ENCODE data around the gene LHCGR.
"Not testable (repeated sequence)": the region's sequence is repeated elsewhere in the genome, so short reads cannot be mapped to it uniquely, and the experiment has no call there.

The LHCGR gene

DNA sequence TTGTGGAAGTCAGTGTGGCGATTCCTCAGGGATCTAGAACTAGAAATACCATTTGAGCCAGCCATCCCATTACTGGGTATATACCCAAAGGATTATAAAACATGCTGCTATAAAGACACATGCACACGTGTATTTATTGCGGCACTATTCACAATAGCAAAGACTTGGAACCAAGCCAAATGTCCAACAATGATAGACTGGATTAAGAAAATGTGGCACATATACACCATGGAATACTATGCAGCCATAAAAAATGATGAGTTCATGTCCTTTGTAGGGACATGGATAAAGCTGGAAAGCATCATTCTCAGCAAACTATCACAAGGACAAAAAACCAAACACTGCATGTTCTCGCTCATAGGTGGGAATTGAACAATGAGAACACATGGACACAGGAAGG lies 16.3 kb downstream of the LHCGR start:
- not testable (repeated sequence) for DNase-seq (ENCODE audit: low read depth)

DNA sequence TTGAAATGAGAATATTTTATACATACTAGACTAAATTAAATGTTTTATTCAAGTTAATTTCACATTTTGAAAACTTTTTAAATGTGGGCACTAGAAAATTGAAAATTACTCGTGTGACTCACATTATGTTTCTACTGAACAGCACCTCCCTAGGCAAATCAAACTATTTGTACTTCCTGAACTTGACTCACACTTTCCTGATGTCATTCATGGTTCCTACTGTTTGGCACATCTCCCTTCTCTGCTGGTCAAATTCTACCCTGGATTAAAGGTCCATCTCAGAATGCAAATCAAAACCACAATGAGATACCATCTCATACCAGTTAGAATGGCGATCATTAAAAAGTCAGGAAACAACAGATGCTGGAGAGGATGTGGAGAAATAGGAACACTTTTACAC lies 16.7 kb downstream of the LHCGR start:
- peak; percentile 73 for DNase-seq (ENCODE audit: low read depth)

DNA sequence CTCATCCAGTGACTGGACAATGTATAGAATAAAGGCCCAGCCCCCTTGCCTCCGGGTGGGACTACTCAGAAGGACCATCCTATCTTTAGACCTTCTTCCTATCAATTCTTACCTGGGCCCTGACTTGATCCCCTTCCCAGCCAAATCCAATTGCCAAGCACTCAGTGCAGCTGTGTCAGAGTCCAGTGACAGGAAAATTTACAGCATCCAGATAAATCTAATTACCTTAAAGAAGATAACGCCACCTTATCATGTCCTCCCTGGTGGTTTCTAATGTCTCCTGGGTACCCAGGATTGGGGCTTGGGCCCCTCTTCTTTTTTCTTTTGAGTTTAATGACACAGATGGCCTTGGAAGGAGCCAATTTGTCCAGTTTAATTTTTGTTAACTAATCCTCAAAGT lies 19.3 kb downstream of the LHCGR start:
- DNase-seq (ENCODE audit: low read depth), result no peak

DNA sequence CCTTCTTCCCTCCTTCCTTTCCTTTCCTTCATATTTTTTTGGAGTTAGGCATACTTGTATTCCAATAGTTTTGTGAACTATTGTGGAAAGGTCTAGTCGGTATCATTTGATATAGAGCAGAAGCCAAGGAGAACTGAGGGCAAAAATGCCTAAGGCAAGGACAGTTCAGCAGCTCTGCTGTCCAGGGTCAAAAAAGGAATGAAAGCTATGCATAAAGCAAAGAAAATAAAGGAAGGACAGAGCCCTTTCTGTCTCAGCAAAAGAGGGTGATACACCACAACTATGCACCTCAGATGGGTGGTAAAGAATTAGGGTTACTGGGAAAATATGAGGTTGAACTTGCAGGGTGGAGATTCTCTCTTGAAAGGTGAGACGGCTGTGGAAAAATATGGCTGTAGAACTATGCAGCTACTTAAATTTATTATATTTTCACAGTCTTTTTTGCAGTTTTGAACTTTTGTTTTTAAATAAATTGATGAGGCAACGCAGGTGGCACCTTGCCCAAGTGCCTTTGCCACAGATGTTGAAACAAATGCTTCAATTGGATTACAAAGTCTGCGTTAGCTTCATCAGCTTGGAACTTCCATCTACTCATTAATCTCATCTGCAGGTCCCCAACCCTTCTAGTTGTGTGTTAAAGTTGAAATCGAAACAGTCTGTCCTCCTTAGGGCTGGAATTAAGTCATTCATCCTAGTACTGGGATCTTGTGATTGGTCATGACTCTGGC lies 20.8 kb downstream of the LHCGR start:
- DNase-seq (ENCODE audit: low read depth), result peak; percentile 23

DNA sequence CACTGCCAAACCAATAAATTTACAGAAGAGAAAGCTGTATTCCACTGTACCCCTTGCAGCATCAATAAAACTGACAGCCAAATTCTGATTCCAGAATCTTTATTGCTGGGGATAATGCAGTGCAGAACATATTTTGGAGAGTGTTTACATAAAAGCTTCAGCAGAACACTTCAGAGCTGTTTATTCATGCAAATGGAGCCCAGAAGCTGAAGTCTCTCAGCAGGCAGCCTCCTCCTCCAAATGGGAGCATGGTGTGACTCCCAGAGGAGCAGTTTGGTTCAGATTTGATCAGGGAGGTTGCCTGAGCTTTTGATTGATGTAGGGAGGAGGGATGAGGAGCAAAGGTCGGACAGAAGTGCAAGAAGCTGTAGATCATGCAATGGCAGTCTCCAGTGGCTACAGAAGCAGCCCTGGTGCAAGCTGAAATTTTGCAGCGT lies 22.4 kb downstream of the LHCGR start:
- no peak for DNase-seq (ENCODE audit: low read depth)

DNA sequence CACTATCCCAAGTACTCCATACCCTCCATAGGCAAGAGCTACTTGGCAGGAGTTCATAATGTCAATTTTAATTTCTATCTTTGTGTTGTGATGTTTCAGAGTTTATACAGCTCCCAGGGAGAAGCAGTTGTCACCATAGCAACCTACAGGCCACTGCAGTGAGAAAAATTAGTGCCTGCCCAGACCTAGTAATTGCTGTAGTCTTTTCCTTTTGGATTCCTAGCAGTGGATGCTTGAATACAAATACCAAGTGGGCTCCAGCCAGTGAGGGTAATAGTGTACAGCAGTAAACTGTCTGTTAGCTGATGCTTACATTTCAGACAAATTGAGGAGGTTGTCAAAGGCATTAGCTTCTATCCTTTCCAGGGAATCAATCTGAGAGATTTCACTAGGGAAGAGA lies 26.7 kb downstream of the LHCGR start:
- DNase-seq (ENCODE audit: low read depth), result no peak

DNA sequence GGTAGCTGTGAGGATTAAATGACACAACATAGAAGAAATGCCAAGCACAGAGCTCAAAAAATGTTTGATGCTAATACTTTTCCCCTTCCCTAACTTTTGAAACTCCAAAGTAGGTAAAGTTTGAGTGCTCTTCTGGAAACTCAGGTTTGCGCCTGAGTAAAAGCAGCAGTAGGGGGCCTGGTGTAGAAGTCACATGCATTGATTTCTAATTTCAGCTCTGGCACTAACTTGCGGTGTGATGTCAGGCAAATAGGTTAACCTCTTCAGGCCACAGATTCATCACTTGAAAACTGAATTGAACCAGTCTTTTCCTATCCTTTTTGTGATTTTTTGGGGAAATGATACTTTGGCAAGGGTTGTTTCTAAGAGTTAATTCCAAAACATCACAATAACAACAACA lies 27.2 kb downstream of the LHCGR start:
- DNase-seq (ENCODE audit: low read depth), result no peak

DNA sequence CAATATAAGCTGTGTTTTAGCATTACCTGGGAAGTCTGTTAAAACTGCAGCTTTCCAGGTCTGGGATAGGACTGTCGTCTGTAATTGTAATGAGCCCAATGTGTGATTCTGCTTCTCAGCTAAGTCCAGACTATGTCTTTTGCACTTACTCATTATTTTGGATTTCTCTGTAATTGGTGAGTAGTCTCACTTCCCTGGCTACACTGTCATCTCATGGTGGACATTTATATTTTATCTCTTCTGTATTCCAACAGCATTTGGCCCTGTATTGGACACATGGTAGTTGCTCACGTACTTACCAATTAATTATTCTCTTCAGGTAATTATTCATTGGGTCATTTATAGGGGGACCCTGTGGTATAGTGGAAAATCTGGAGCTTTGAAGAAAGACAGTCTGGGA lies 28.0 kb downstream of the LHCGR start:
- DNase-seq (ENCODE audit: low read depth), result peak; percentile 15

DNA sequence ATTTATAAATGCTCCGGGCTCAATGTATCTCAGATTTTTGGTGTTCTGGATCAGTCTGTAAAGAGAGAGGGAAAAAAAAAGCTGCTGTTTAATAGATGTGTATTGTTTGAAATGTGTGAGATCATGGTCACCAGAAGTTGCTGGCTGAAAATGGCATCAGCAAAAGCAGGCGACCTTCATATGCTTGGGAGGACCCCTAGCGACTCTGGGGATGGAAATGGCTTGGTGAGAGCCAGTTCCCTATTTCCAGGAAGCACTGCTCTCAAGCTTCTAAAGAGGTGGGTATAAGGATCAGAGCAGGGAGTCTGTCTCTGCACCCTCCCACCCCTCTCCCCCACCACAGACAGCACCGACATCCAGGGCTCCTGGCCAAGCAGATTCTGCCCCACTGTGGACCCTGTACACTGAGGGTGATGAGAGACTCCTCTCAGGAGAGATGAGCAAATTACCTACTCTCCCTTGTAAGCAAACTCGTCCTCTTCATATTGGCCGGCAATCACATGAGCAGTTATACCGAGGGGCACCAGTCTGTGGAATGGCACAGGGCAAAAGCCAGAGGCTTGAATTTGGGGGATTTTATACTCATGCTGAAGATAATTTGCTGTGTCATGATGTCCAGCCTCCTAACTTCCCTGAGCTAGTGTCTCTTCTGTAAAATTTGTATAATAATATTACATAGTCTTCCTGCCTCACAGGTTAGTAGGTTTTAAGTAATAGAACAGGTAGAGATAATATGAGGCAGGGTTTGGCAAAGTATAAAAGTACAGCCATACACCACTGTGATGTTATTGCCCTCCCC lies 29.6 kb downstream of the LHCGR start:
- DNase-seq (ENCODE audit: low read depth), result no peak

DNA sequence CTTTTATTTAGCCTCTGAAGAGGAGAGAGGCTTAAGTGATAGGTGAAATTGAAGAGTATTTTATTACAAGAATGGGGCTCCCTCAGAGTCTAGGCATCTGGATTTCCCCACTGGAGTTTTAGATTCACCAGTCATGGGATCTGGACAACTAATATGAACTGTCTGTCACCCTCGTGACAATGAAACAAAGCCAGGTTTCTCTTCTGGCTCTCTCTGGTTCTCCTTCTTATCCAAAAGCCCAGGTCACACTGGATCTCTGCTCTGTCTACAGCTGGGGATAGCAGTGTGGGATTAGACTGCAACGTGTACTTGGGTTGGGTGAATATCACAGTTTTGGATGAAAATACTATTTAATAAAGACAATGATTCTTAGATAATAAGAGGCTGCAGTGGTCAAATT lies 31.2 kb downstream of the LHCGR start:
- no peak for DNase-seq (ENCODE audit: low read depth)

DNA sequence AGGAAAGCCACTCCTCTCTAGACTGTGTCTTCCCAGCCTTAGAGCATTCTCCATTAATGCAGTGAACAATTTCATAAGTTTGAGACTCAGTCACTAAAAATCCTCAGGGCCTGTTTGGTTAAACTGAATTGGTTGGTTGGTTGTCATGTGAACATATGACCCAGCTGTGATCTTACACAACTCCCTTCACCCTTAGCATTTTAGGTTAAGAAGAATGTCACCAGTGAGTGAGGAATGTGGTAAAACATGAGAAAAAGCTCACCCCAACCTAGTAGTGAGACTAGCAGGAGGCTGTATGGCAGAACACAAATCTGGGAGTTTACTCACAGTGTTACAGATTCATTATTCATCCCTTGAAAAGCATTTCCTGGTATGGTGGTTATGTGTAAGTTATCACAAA lies 32.4 kb downstream of the LHCGR start:
- DNase-seq (ENCODE audit: low read depth), result peak; percentile 60

DNA sequence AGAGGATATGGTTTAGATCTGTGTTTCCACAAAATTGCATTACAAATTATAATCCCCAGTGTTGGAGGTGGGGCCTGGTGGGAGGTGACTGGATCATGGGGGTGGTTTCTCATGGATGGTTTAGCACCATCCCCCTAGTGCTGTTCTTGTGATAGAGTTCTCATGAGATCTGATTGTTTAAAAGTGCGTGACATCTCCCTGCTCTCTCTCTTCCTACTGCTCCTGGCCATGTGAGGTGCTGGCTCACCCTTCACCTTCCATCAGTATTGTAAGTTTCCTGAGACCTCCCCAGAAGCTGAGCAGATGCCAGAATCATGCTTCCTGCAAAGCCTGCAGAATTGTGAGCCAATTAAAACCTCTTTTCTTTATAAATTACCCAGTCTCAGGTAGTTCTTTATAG lies 33.1 kb downstream of the LHCGR start:
- DNase-seq (ENCODE audit: low read depth), result no peak

DNA sequence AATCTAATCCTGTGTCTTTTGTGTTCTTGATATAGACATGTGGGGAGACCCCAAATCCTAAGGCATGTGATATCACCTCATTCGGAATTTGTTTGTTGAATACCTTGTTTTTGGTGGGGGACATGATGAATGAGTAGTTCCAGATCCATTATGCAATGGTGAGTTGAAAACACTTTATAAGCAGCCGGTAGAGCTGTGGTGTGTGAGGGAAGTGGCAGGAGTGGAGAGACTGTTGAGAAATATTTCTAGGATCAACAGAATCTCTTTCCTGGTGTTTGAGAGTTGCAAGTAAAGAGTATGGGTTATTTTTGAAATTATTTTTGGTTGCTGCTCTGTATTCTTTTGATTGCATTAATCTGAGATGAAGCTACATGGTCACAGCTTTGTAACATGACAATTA lies 34.4 kb downstream of the LHCGR start:
- no peak for DNase-seq (ENCODE audit: low read depth)

DNA sequence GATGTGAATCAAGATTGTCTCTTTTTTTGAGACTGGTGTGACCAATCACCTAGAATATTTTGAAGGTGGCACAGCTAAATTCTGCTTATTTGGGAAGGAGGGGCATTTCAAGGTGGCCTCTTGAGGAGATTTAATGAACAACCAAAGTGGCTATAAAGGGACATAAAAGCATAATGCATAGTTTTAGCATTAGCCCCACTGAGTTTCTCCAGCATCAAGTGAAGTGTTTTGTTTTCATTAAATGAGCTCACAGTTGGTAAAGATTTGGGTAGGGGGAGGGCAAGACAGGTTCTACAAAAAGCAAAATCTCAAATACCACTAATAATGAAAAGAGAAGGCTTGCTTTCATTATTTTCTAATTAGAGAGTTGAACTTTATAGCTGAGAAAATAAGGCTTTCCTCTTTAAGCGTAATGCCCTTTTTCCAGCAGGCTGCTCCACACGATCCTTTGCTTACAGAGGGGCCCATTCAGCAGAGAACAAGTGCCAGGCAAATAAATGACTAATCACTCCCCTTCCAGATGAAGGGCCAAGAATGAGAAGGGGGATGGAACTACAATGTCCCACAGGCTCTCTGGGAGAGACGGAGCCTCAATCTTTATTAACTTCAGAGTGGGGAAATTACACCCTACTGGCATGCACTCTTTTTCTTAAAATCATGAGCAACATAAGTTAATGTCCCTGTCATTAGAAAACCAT lies 35.9 kb downstream of the LHCGR start:
- DNase-seq (ENCODE audit: low read depth), result no peak

DNA sequence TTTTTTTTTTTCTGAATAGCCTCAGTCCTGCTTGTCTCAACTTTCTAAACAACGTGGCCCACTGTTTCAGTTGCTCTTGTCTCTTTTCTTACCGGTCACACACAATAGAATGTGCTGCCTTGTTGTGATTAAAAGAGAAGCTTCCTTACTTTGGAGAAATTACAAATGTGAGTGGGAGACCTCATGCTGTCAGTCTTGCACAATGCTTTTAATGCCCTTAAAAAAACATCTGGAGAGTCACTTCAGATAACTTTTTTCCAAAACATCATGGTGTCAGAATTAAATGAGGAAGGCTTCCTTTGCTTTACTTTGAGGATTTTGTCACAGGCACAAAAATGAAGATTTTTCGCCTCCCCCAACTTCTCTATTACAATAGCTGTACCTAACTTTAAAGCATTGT lies 37.7 kb downstream of the LHCGR start:
- no peak for DNase-seq (ENCODE audit: low read depth)

DNA sequence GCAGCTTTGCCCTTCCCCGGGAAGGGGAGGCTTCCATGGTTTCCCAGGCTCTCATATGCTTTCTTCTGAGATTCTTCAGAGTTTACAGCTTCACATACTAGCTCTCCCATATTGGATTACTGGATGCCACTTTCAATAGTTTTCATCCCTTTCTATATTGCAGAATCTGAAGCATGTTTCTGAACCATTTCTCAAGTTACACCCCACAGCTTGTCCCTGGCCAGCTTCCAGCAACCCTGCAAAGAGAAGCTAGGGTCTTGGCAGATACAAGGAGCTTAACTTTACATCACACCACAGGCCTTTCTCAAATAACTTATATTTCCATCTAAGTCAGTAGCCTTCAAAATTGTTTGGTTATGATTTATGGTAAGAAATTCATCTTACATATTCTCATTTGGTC lies 39.6 kb downstream of the LHCGR start:
- DNase-seq (ENCODE audit: low read depth), result no peak

DNA sequence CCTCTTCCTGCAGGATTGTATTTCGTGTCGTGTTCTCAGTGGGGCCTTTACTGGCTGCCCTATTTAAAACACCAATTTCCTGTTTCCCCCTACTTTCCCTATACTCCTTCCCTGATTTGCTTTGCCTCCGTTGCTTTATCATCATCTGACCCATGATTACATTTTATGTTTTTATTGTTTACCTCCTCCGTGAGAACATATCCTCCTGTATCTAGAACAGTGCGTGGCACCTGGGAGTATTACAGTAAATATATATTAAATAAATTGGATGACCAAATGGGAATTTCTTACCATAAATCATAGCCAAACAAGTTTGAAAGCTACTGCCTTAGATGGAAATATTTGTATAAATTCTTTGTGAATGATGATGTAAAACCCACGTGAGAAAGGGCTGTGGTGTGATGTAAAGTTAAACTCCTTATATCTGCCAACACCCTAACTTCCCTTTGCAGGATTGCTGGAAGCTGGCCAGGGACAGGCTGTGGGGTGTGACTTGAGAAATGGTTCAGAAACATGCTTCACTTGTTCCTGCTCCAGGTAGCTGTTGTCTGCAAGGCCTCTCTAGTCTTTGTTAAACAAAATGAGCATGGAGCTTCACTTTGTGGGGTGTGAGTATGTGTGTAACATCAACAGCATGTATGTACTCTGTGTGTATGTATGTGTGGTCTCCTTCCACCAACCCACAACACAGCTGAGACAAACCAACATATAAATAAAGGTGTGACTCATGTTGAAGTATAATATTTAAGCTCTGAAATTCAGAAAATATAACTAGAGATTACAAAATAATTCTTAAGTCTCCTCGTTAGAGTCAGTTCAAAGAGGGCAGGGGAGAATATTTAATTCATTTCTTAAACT lies 40.3 kb downstream of the LHCGR start:
- DNase-seq (ENCODE audit: low read depth), result peak; percentile 22

DNA sequence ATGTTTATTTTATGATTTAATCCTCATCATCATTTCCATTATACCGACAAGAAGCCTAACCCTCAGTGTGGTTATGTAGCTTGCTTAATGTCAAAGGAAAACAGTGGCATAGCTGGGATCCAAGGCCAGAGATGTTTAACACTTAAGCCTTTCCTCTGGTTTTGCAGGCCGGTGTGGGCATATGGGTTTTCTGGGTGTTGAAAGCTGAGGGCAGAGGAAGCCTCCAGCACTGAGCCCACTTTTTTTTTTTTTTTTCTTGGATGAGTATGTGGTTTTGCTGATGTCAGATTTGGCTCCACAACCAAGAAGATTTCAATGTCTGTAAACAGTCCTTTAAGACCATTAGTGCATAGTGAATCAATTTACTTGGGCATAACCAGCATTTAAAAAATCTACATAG lies 41.3 kb downstream of the LHCGR start:
- DNase-seq (ENCODE audit: low read depth), result no peak

DNA sequence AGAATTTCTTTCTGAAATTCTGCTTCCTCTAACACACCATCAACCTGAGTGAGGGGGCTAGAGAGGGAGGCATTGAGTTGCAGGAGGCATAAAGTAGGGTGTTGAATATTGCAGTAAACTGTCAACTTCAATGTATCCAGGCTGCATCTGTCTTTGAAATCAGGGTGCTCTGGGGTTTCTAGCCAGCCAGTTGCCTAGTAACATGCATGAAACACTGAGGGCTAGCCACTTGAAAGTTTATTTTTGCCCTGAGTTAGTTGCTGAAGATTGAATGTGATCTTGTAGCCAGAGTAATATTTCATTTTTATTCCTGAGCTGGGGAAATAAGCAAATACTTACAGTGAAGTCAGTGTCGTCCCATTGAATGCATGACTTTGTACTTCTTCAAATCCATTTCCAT lies 41.9 kb downstream of the LHCGR start:
- DNase-seq (ENCODE audit: low read depth), result no peak

DNA sequence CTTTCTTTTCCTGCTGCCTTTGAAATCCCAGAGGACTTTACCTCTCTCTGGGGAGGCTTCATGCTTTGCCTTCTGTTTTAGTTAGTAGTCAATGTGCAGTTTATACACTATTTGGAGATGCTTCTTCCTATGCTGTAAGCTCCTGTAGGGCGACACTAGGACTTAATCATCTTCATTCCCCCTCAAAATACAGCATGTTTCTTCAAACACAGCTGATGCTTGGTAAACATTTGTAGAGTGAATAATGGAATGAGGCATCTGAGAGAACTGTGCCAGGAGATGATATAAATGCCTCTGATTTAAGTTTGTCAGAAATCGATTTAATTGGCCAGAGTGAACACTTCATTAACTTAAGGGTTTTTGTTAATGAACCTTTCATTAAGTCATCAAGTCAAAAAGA lies 43.4 kb downstream of the LHCGR start:
- DNase-seq (ENCODE audit: low read depth), result no peak

DNA sequence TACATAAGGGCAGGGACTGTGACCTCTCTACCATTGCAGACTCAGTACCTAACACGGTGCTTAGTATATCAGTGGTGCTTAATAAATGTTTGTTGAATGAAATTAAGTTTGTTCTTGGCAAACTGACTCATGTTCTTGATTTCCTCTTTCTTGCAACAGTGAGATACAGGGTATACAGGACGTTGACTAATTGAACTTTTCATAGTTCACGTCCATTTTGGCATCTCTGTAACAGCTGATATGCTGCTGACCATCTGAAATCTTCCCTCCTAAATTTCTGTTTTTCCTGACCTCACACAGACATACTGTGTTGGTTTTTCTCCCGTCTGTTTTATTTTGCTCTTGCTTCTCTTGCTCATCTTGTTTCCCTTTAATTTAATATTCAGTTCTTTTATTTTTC lies 44.2 kb downstream of the LHCGR start:
- DNase-seq (ENCODE audit: low read depth), result peak; percentile 32
